Smooth muscle cell (in vitro differentiated cells): ENCODE measurements around the gene NSUN7. TPM values are rescaled to one million over a fixed set of nuclear protein-coding genes. Genes with fewer than 3 reads are reported as not detected.

Experiments used
- DNase-seq: peaks from one replicate; lab custom pipeline; 2025; ENCODE audit not compliant: unreplicated experiment; lab: John Stamatoyannopoulos, UW
- H2AFZ ChIP-seq: fragments of 200-600 bp; sonication (generic); 2 replicates; pipeline ENCODE4 v1.6.0; 2016; ENCODE audit warnings: antibody characterized with exemption, low read depth, mild to moderate bottlenecking
- H3F3A ChIP-seq: fragments of 200-600 bp; sonication (generic); 2 replicates; pipeline ENCODE4 v1.6.0; 2017; ENCODE audit warnings: antibody characterized with exemption, low read depth
- H3K27ac ChIP-seq: fragments of 200-600 bp; sonication (generic); 2 replicates; pipeline ENCODE4 v1.5.1; 2016; ENCODE audit warnings: low read depth, mild to moderate bottlenecking
- H3K27me3 ChIP-seq: fragments of 200-600 bp; sonication (generic); 2 replicates; pipeline ENCODE4 v1.6.1; 2016; ENCODE audit warnings: low read depth, mild to moderate bottlenecking
- H3K36me3 ChIP-seq: fragments of 200-600 bp; sonication (generic); 2 replicates; pipeline ENCODE4 v1.5.1; 2016; ENCODE audit warnings: low read depth
- H3K4me1 ChIP-seq: fragments of 200-600 bp; sonication (generic); 2 replicates; pipeline ENCODE4 v1.5.1; 2016; ENCODE audit warnings: low read depth
- H3K4me2 ChIP-seq: fragments of 200-600 bp; sonication (generic); 2 replicates; pipeline ENCODE4 v1.6.0; 2016; ENCODE audit warnings: mild to moderate bottlenecking
- H3K4me3 ChIP-seq: fragments of 200-600 bp; sonication (generic); 2 replicates; pipeline ENCODE4 v1.5.1; 2016; ENCODE audit warnings: mild to moderate bottlenecking
- H3K79me2 ChIP-seq: fragments of 200-600 bp; sonication (generic); 2 replicates; pipeline ENCODE4 v1.6.0; 2016; ENCODE audit warnings: low read depth, mild to moderate bottlenecking
- H3K9ac ChIP-seq: fragments of 200-600 bp; sonication (generic); 2 replicates; pipeline ENCODE4 v1.6.0; 2016; ENCODE audit warnings: low read depth
- H3K9me3 ChIP-seq: fragments of 200-600 bp; sonication (generic); replicated peaks from 2 replicates; pipeline ENCODE4 v1.5.1; 2016; ENCODE audit warnings: low read depth
- H4K20me1 ChIP-seq: fragments of 200-600 bp; sonication (generic); 2 replicates; pipeline ENCODE4 v1.6.0; 2016; ENCODE audit warnings: low read depth
- CTCF ChIP-seq: fragments of 200-600 bp; sonication (generic); IDR thresholded peaks from 2 replicates; pipeline ENCODE4 v1.5.1; 2017; ENCODE audit warnings: borderline replicate concordance, mild to moderate bottlenecking, antibody characterized with exemption; ENCODE audit not compliant: insufficient read depth, poor library complexity, severe bottlenecking
- WGBS: methylation state at CpG from one replicate; pipeline ENCODE4 v1.1.7; 2016; ENCODE audit warnings: low lambda C conversion rate; 5-methylcytosine and 5-hydroxymethylcytosine counted together
- polyA plus RNA-seq: library from polyadenylated mRNA; unstranded; fragments of >200 nt; fragmentation: Nextera tagmentation; extraction: Ambion mirVana; gene quantifications from 2 replicates; pipeline ENCODE4 v1.2.1, GENCODE V29; 2016
- total RNA-seq: library from RNA; depleted of rRNA; stranded (reverse); fragments of >200 nt; gene quantifications from 2 replicates; pipeline ENCODE4 v1.2.3, GENCODE V29; 2014

NSUN7 gene
- total and polyA plus RNA-seq, 2 experiments from 2014 or later: 1.8 to 2.5 TPM

- no peak overlapping the region for H3K4me3 ChIP-seq
- no peaks in the 10 kb centered on the region for H3K9me3 ChIP-seq
- H3F3A ChIP-seq: no peaks in the 10 kb centered on the region
- no peaks in the 10 kb centered on the region for H3K79me2 ChIP-seq
- 83% methylated on average over 7 of the region's 7 CpGs for WGBS
- H4K20me1 ChIP-seq: no peaks in the 10 kb centered on the region
- no peaks in the 10 kb centered on the region for H3K36me3 ChIP-seq
- no peak for TF ChIP-seq CTCF
- H3K27me3 ChIP-seq: no peaks in the 10 kb centered on the region
- H3K27ac ChIP-seq: no peak overlapping the region
- H3K4me2 ChIP-seq: no peak overlapping the region
- no peak for DNase-seq
- no peak overlapping the region for H3K9ac ChIP-seq
- no peaks in the 10 kb centered on the region for H3K4me1 ChIP-seq
- H2AFZ ChIP-seq: no peak overlapping the region
Observed at GRCh38 chr4:40733752-40734151, 16.0 kb upstream of the NSUN7 start.

- Histone ChIP-seq H3K27me3 (no peaks in the 10 kb centered on the region), H3F3A (no peaks in the 10 kb centered on the region), H3K4me3 (no peak overlapping the region), H3K79me2 (no peaks in the 10 kb centered on the region), H2AFZ (no peak overlapping the region), H3K9me3 (no peaks in the 10 kb centered on the region), H4K20me1 (no peaks in the 10 kb centered on the region), H3K4me2 (no peak overlapping the region), H3K4me1 (no peaks in the 10 kb centered on the region), H3K27ac (no peak overlapping the region), H3K36me3 (no peaks in the 10 kb centered on the region), H3K9ac (no peak overlapping the region)
- no peak for DNase-seq
- no peak for TF ChIP-seq CTCF
- 92% methylated on average over 5 of the region's 5 CpGs for WGBS
Observed at GRCh38 chr4:40734497-40734896, 15.3 kb upstream of the NSUN7 start.

GRCh38 chr4:40736910-40737309 is 12.8 kb upstream of the NSUN7 start:
- Histone ChIP-seq H3K4me3 (no peak overlapping the region), H3K9me3 (no peaks in the 10 kb centered on the region), H3K4me2 (no peak overlapping the region), H3F3A (no peaks in the 10 kb centered on the region), H3K79me2 (no peaks in the 10 kb centered on the region), H3K27me3 (no peaks in the 10 kb centered on the region), H4K20me1 (no peaks in the 10 kb centered on the region), H3K27ac (no peak overlapping the region), H3K9ac (no peak overlapping the region), H3K36me3 (no peaks in the 10 kb centered on the region), H3K4me1 (no peaks in the 10 kb centered on the region), H2AFZ (no peak overlapping the region)
- peak; percentile 31 for TF ChIP-seq CTCF
- DNase-seq: no peak
- WGBS: 100% methylated on average over 1 of the region's 1 CpG

- Histone ChIP-seq H3K4me3 (no peak overlapping the region), H2AFZ (no peak overlapping the region), H3K27ac (no peak overlapping the region), H3K27me3 (no peaks in the 10 kb centered on the region), H3F3A (no peaks in the 10 kb centered on the region), H3K79me2 (no peaks in the 10 kb centered on the region), H3K36me3 (no peaks in the 10 kb centered on the region), H3K4me1 (no peaks in the 10 kb centered on the region), H3K9me3 (no peaks in the 10 kb centered on the region), H3K9ac (no peak overlapping the region), H3K4me2 (no peak overlapping the region), H4K20me1 (no peaks in the 10 kb centered on the region)
- no peak for TF ChIP-seq CTCF
- no peak for DNase-seq
- 88% methylated on average over 2 of the region's 2 CpGs for WGBS
Observed at GRCh38 chr4:40737879-40738278, 11.9 kb upstream of the NSUN7 start.
